GM12891 (cell line): ENCODE measurements around the gene TMEM101.

Experiments used
- POLR2A ChIP-seq: IDR thresholded peaks from 2 replicates; pipeline ENCODE4 v1.6.1; 2011; ENCODE audit warnings: low read depth, low read length, control low read depth
- POU2F2 ChIP-seq: IDR thresholded peaks from 2 replicates; pipeline ENCODE4 v1.6.1; 2011; ENCODE audit warnings: low read depth, mild to moderate bottlenecking, control low read depth, low read length, moderate library complexity
- TAF1 ChIP-seq: IDR thresholded peaks from 2 replicates; pipeline ENCODE4 v1.6.1; 2011; ENCODE audit warnings: low read depth, low read length, control low read depth

DNA sequence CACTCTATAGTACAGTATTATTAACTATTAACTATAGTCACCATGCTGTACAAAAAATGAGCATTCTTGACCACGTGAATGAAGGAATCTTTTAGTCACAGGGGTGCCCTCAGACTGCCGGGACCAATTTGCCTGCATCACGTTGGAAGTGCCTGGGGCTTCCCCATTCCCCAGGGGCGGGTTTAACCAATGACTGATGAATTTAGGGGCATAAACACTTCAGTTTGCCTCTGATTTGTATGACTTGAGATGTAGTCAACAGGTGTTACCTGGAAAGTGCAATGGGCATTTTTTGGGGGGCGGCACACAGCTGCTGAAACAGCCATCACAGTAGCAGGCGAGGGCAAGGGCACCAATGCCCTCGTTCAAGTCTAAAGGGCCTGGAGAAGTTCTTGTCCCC lies 52.3 kb downstream of the TMEM101 start:
- TF ChIP-seq POLR2A: no peak
- TF ChIP-seq POU2F2: no peak
- TF ChIP-seq TAF1: no peak
